HEK293 (cell line): ENCODE data around the gene LPP.

Experiments used
- CTCF ChIA-PET: fragments of 350-600 bp; formaldehyde crosslinking; extraction: SDS; loops from one replicate; lab custom pipeline; 2021; ENCODE audit warnings: antibody characterized with exemption; lab: Yijun Ruan, JAX
- POLR2A ChIA-PET: fragments of 300-600 bp; formaldehyde crosslinking; extraction: SDS; loops from one replicate; lab custom pipeline; 2020; ENCODE audit warnings: antibody characterized with exemption, inconsistent platforms; lab: Yijun Ruan, JAX
- H3K27ac ChIP-seq: fragments of 200-500 bp; sonication (Bioruptor generic); 2 replicates; pipeline ENCODE4 v1.5.1; 2014; ENCODE audit warnings: low read depth, low read length, control low read depth, inconsistent platforms; ENCODE audit errors: extremely low read depth
- H3K36me3 ChIP-seq, 2 experiments: fragments of 200-500 bp in 1 of 2; sonication (Bioruptor generic) in 1 of 2; 1 replicate in 1 of 2; 2 replicates in 1 of 2; pipeline ENCODE4 v1.5.1; 2014 to 2017; ENCODE audit warnings: inconsistent platforms in 2 of 2, low read length in 2 of 2; ENCODE audit not compliant: control insufficient read depth in 2 of 2, insufficient read depth in 1 of 2
- H3K4me1 ChIP-seq: fragments of 200-500 bp; sonication (Bioruptor generic); 2 replicates; pipeline ENCODE4 v1.5.1; 2014; ENCODE audit warnings: mild to moderate bottlenecking, low read length, inconsistent platforms; ENCODE audit not compliant: control insufficient read depth, insufficient read depth
- H3K4me3 ChIP-seq: 2 replicates; pipeline ENCODE4 v1.5.1; 2011; ENCODE audit warnings: low read depth, mild to moderate bottlenecking, control low read depth, low read length, moderate library complexity
- H3K9me3 ChIP-seq: fragments of 200-500 bp; sonication (Bioruptor generic); 2 replicates; pipeline ENCODE4 v1.5.1; 2014; ENCODE audit warnings: low read depth, low read length, inconsistent platforms; ENCODE audit not compliant: control insufficient read depth, insufficient read depth
- GLI2 ChIP-seq: fragments of 450-650 bp; formaldehyde crosslinking; IDR thresholded peaks from 2 replicates; pipeline ENCODE4; 2017; ENCODE audit warnings: missing biosample characterization, missing genetic modification characterization, low read depth, borderline replicate concordance
- HOXA7 ChIP-seq: sonication (generic); formaldehyde crosslinking; IDR thresholded peaks from 2 replicates; pipeline ENCODE4 v1.8.1; 2022; ENCODE audit warnings: missing genetic modification reagents, borderline replicate concordance
- INSM2 ChIP-seq: fragments of 450-650 bp; formaldehyde crosslinking; IDR thresholded peaks from 2 replicates; pipeline ENCODE4 v1.5.1; 2016; ENCODE audit warnings: missing biosample characterization, missing genetic modification characterization
- KLF17 ChIP-seq: fragments of 450-650 bp; formaldehyde crosslinking; IDR thresholded peaks from 2 replicates; pipeline ENCODE4 v1.5.1; 2016; ENCODE audit warnings: missing biosample characterization, missing genetic modification characterization
- PATZ1 ChIP-seq: fragments of 450-650 bp; formaldehyde crosslinking; IDR thresholded peaks from 2 replicates; pipeline ENCODE4 v1.5.1; 2016; ENCODE audit warnings: missing biosample characterization, missing genetic modification characterization
- TRIM28 ChIP-seq: IDR thresholded peaks from 2 replicates; pipeline ENCODE4 v1.6.1; 2011; ENCODE audit warnings: low read length, control low read depth, borderline replicate concordance
- ZBTB20 ChIP-seq: fragments of 450-650 bp; formaldehyde crosslinking; IDR thresholded peaks from 2 replicates; pipeline ENCODE4 v1.5.1; 2016; ENCODE audit warnings: missing biosample characterization, missing genetic modification characterization
- ZBTB48 ChIP-seq: fragments of 450-650 bp; formaldehyde crosslinking; IDR thresholded peaks from 2 replicates; pipeline ENCODE4 v1.5.1; 2016; ENCODE audit warnings: missing biosample characterization, missing genetic modification characterization
- ZBTB49 ChIP-seq: fragments of 450-650 bp; formaldehyde crosslinking; IDR thresholded peaks from 2 replicates; pipeline ENCODE4 v1.5.1; 2016; ENCODE audit warnings: missing biosample characterization, missing genetic modification characterization, low read depth
- ZIC2 ChIP-seq: fragments of 450-650 bp; formaldehyde crosslinking; IDR thresholded peaks from 2 replicates; pipeline ENCODE4 v1.5.1; 2016; ENCODE audit warnings: missing biosample characterization, missing genetic modification characterization
- ZNF114 ChIP-seq: fragments of 450-650 bp; formaldehyde crosslinking; IDR thresholded peaks from 2 replicates; pipeline ENCODE4 v1.5.0; 2017; ENCODE audit warnings: missing biosample characterization, missing genetic modification characterization
- ZNF121 ChIP-seq: fragments of 450-650 bp; formaldehyde crosslinking; IDR thresholded peaks from 2 replicates; pipeline ENCODE4 v1.5.1; 2016; ENCODE audit warnings: missing biosample characterization, missing genetic modification characterization
- ZNF132 ChIP-seq: fragments of 450-650 bp; formaldehyde crosslinking; IDR thresholded peaks from 2 replicates; pipeline ENCODE4 v1.5.1; 2017; ENCODE audit warnings: missing biosample characterization, missing genetic modification characterization, borderline replicate concordance
- ZNF394 ChIP-seq: fragments of 450-650 bp; formaldehyde crosslinking; IDR thresholded peaks from 2 replicates; pipeline ENCODE4 v1.5.1; 2016; ENCODE audit warnings: missing biosample characterization, missing genetic modification characterization, mild to moderate bottlenecking, moderate library complexity, borderline replicate concordance
- ZNF404 ChIP-seq: fragments of 450-650 bp; formaldehyde crosslinking; IDR thresholded peaks from 2 replicates; pipeline ENCODE4 v1.5.1; 2017; ENCODE audit warnings: missing biosample characterization, missing genetic modification characterization
- ZNF426 ChIP-seq: fragments of 450-650 bp; formaldehyde crosslinking; IDR thresholded peaks from 2 replicates; pipeline ENCODE4 v1.5.1; 2017; ENCODE audit warnings: missing biosample characterization, missing genetic modification characterization, mild to moderate bottlenecking, inconsistent platforms, moderate library complexity
- ZNF529 ChIP-seq: fragments of 450-650 bp; formaldehyde crosslinking; IDR thresholded peaks from 2 replicates; pipeline ENCODE4 v1.5.1; 2017; ENCODE audit warnings: missing genetic modification characterization, missing biosample characterization; ENCODE audit not compliant: insufficient replicate concordance
- ZNF624 ChIP-seq: fragments of 450-650 bp; formaldehyde crosslinking; IDR thresholded peaks from 2 replicates; pipeline ENCODE4 v1.5.1; 2017; ENCODE audit warnings: missing biosample characterization, missing genetic modification characterization
- ZNF660 ChIP-seq: fragments of 450-650 bp; IDR thresholded peaks from 2 replicates; pipeline ENCODE4 v1.5.1; 2018; ENCODE audit warnings: missing biosample characterization, mild to moderate bottlenecking, missing genetic modification characterization
- ZSCAN23 ChIP-seq: fragments of 450-650 bp; formaldehyde crosslinking; IDR thresholded peaks from 2 replicates; pipeline ENCODE4 v1.5.1; 2016; ENCODE audit warnings: missing biosample characterization, missing genetic modification characterization

The LPP gene

GRCh38 chr3:188656196-188656982 is 502.4 kb downstream of the LPP start:
- no peaks in the 10 kb centered on the region for H3K36me3 ChIP-seq
- H3K4me3 ChIP-seq, result no peak overlapping the region
- no peak overlapping the region for H3K27ac ChIP-seq
- ChIA-PET CTCF (interaction anchor here (0.6 kb wide), 1 partner anchor 402 kb away, joined by 3 read pairs; no protein-coding TSS in a partner anchor), POLR2A (no interaction called here)
- H3K9me3 ChIP-seq, result no peaks in the 10 kb centered on the region
- H3K4me1 ChIP-seq, result no peaks in the 10 kb centered on the region
- TF ChIP-seq PATZ1 (tag by site-specific recombination), result no peak
- no peak for TF ChIP-seq ZNF426 (tag by site-specific recombination)
- TF ChIP-seq ZIC2 (tag by site-specific recombination), result no peak
- no peak for TF ChIP-seq ZBTB20 (tag by site-specific recombination)

- ChIA-PET CTCF (interaction anchor here (0.5 to 0.6 kb wide), 2 partner anchors 42 to 89 kb away, joined by 3 to 4 read pairs; no protein-coding TSS in a partner anchor), POLR2A (no interaction called here)
Observed at GRCh38 chr3:188658606-188659005, 504.6 kb downstream of the LPP start.

More at GRCh38 chr3:188658606-188659005, 504.6 kb downstream of the LPP start:
- H3K4me1 ChIP-seq, result no peaks in the 10 kb centered on the region
- no peaks in the 10 kb centered on the region for H3K9me3 ChIP-seq
- TF ChIP-seq ZSCAN23 (tag by site-specific recombination) (no peak), ZNF132 (tag by site-specific recombination) (no peak), ZNF394 (no peak), ZNF404 (tag by site-specific recombination) (no peak), GLI2 (no peak), HOXA7 (CRISPR knock-in tag) (no peak), ZBTB48 (tag by site-specific recombination) (no peak), ZNF121 (tag by site-specific recombination) (no peak), INSM2 (no peak), KLF17 (tag by site-specific recombination) (no peak), ZNF529 (tag by site-specific recombination) (no peak), ZBTB49 (tag by site-specific recombination) (no peak), ZNF114 (tag by site-specific recombination) (no peak), ZNF660 (tag by site-specific recombination) (no peak), TRIM28 (no peak), ZNF624 (tag by site-specific recombination) (no peak)
- H3K4me3 ChIP-seq, result no peak overlapping the region
- no peak overlapping the region for H3K27ac ChIP-seq
- H3K36me3 ChIP-seq, result no peaks in the 10 kb centered on the region
